Stimulated activated CD8-positive, alpha-beta memory T cell treated with anti-CD3 and anti-CD28 coated beads, Interleukin-4, amount 100 ng/mL, for 48 hours (primary cell): ENCODE measurements around the gene DUSP1.
A peak's percentile ranks its signal among the peaks of the same experiment; 100 is the strongest.

Experiments
- DNase-seq: peaks from one replicate; pipeline ENCODE4 v3.0.0-alpha.2; 2020

DUSP1 gene

GRCh38 chr5:172777881-172778814, 7.2 kb upstream of the DUSP1 start:
- peak; percentile 40 for DNase-seq

GRCh38 chr5:172776235-172776594, 5.2 kb upstream of the DUSP1 start:
- no peak for DNase-seq

- DNase-seq = peak; percentile 33
Observed at GRCh38 chr5:172775326-172776234, 4.6 kb upstream of the DUSP1 start.

DNA sequence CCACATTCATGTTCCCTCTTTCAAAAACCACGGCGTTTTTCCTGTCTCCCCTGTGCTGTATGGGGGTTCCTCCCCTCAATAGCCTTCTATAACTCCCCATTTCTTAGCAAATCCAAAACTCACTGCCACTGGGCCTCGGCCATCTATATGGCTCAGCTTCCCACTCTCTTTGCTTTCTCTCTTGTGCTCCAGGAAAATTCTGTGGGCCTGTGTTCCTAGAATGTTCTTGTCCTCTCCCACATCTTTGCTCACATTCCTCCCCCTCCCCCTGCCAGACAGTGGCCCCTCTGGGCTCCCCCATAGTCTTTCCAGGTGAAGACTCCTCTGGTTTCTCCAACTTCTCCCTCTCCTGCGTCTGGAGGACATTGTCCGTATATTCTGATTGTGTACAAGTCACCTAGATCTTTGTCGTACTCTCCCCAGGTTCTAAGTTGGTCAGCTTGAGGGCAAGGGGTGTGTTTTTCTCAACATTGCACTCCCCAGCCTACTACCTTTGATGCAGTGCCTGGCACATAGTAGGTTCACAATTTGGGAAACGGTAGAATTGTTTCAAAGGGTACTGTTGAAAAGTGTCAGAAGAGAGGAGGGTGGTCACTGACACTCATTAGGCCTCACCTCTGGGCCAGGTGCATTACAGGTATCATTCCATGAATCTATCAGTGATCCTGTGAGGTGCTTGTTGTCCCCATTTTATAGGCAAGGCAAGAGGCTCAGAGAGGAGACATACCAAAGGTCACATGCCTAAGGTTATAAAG, 3.7 kb upstream of the DUSP1 start:
- no peak for DNase-seq

DNA sequence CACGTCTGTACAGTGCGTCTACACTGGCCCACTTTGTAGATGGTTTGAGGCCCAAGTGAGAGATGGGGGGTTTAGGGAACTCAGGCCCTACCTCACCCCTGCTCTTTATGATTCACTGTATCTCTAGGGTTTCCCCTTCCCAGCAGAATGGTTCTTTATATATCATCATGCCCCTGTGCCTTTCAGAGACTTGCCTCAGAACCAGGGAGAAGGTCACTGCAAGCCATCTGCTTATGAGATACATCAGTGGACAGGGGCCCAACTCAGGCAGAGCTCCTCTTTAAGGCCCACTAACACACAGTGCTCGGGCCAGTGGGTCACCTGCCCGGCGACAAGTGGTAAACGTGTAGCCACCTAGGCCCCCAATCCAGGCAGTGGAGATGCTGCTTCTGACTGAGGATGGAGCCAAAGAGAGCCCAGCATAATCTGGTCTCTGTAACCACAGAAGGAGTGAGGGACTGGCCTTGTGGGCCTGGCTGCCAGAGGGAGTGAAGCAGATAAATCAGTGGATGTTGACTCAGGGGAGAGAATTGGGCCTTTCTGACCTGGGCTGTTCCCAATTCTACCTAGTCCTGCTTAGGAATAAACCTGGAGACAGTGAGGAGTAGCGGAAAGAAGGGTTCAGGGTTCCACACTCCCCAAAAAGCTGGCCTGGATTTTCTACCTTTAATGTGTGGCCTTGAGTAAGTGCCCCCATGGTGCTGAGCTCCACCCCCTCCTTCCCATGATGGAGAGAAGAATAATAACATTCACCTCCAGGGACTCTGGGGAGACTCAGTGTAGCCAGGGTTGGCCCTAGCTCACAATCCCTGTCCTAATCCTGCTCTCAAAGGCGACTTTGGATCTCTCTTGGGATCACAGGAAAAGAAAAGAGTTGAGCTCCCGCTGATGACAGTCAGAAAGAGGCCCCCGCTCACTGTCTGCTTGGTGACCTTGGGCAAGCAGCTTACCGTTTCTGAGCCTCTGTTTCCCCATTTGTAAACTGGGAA, 2.8 kb upstream of the DUSP1 start:
- peak; percentile 35 for DNase-seq

DNA sequence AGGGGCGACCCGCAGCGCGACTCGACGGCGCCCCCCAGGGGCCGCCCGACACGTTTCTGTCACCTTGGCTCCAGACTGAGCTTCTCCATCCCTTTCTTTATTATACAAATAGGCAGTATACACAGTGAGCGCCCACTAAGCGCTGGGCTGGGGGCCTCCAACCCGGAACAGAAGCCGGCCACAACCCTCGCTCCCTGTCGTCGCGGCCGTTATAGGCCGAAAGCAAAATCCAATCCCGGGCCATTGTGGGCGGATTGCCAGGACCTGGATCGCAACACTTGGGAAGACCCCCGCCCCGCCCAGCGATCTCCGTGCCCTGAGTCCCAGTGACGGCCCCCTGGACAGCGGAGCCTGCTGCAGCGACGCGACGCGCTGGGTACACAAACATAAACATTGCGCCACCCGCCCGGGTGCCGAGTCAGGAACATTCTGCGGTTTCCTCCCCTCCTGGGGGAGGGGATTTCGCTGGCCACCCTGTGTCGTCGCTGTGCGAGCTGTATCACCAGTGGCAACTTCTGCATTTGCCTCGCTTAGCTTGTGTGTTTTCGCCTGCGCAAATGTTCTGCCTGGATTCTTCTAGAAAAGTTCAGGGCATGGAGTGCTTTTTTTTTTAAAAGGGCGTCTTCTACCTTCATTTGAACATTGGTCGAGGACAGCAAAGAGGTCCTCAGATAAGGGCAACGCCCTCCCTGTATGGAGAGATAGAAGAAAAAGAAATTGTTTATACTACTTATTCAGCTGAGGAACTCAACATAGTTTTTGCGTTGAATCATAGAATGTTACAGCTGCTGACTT, 1.3 kb upstream of the DUSP1 start:
- peak; percentile 85 for DNase-seq

GRCh38 chr5:172771439-172772111, 580 bp upstream of the DUSP1 start:
- DNase-seq = no peak

- peak; percentile 64 for DNase-seq
Observed at GRCh38 chr5:172770374-172770674, 671 bp downstream of the DUSP1 start.

DNA sequence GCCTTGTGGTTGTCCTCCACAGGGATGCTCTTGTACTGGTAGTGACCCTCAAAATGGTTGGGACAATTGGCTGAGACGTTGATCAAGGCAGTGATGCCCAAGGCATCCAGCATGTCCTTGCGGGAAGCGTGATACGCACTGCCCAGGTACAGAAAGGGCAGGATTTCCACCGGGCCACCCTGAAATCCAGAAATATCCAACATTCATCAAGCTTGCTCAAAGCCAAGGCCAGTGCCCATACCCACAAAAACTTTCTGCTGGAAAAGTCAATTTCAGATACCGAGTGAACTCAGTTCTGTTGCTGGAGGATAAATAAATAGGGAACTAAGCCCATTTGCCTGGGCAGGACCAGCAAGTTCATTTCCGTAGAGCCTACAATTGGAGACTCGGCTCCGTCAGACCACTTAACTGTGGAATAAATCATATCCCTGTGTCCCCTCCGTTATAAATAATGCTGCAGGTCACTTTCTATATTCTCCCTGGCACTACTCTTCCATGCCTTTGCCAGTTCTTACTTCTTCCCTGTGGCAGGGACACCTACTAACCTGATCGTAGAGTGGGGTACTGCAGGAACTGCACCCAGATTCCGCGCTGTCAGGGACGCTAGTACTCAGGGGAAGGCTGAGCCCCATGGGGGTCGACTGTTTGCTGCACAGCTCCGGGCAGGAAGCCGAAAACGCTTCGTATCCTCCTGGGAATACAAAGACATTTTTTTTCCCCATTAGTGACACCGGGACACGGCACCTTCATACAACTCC, 1.2 kb downstream of the DUSP1 start:
- no peak for DNase-seq

DNA sequence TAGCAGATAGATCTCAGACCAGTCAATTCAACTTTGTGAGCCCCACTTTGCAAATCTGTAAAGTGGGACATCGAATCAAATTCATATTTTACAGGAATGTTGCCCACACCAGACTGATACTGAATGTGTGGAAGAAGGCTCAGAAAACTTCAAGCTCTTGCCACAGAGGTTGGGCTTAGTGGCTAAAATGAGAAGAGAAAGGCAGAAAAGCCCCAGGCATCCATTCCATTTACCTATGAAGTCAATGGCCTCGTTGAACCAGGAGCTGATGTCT, 1.7 kb downstream of the DUSP1 start:
- DNase-seq = no peak

- no peak for DNase-seq
Observed at GRCh38 chr5:172768573-172769341, 2.2 kb downstream of the DUSP1 start.

DNA sequence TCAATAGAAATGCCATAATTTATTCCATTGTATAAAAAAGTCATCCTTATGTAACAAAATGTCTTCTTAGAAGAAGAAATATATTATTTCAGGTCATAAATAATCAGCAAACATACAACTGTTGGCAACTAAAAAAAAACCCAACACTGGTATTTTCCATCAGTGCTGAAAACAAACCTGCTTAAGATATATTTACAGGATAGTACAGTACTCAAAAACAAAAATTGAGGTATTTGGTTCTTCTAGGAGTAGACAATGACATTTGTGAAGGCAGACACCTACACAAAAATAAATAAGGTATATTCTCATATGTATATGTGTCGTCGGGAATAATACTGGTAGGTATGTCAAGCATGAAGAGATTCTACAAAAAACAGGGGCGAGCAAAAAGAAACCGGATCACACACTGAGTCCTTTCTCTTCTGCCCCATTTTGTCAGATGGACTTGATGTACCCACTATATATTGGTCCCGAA, 2.9 kb downstream of the DUSP1 start:
- DNase-seq = no peak

- DNase-seq = no peak
Observed at GRCh38 chr5:172766287-172767108, 4.5 kb downstream of the DUSP1 start.

GRCh38 chr5:172765766-172766286, 5.2 kb downstream of the DUSP1 start:
- no peak for DNase-seq

DNA sequence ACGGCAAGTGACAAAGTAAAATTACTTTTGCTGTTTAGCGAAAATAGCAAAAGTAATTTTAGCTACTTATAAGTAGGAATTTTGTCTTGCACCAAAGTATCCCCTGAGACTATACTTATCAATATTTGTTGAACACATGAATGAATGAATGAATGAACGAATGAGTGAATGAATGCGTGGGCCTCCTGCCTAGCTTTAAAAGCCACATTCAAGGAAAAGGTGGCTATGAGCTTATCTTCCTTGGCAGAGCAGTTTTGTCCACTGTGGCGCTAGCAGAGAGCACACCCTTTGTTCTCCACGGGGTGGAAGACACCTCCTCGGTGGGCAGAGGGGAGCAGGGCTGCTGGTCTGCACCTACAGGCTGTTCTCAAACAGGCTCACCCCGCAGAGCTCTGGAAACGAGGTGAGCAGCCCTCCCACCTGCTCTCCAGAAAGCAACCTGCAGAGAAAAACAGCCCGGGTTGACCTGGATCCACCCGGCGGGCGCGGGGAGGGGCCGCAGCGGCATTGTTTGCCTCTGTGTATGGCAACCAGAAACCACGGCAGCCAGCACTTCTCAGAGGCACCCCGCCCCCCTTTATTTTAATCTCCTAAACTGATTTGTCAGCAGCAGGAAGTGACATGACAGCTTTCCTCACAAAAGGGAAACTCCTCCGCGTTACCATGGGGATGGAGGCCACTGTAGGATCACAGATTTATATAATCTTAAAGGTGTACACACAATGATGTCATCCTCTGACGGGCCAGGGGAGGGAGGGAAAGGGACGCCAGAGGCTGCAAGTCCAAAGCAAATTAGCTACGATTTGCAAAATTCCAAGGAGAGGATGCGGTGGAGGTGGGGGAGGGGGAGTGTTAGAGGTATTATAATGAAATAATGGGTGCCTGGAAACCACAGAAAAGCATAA, 5.9 kb downstream of the DUSP1 start:
- DNase-seq = peak; percentile 92

- no peak for DNase-seq
Observed at GRCh38 chr5:172763120-172763464, 7.9 kb downstream of the DUSP1 start.
